Caco-2 (cell line): ENCODE measurements around the gene BRD9. TPM values are rescaled to one million over a fixed set of nuclear protein-coding genes. Genes with fewer than 3 reads are reported as not detected.

Experiments used
- BruUV-seq: library from RNA; stranded (reverse); fragments of 400-500 nt; replicated peaks from 2 replicates; lab custom pipeline; 2021; lab: Mats Ljungman, UMichigan
- CTCF ChIA-PET: fragments of 300-600 bp; sonication (Branson Sonifier 250); formaldehyde crosslinking; loops from one replicate; lab custom pipeline; 2022; ENCODE audit warnings: antibody characterized with exemption; lab: Charles Lee
- POLR2A ChIA-PET: fragments of 300-600 bp; sonication (Branson Sonifier 250); formaldehyde crosslinking; loops from one replicate; lab custom pipeline; 2022; ENCODE audit warnings: antibody characterized with exemption; lab: Charles Lee
- DNase-seq, 2 experiments: peaks; one replicate each; pipeline versions ENCODE4 v3.0.0 to v3.0.0-alpha.2; 2020 to 2022
- H3K27me3 ChIP-seq: replicated peaks from 2 replicates; pipeline ENCODE4 v1.6.0; 2011; ENCODE audit warnings: low read length; ENCODE audit not compliant: control insufficient read depth, insufficient read depth
- H3K36me3 ChIP-seq: 2 replicates; pipeline ENCODE4 v1.5.1; 2011; ENCODE audit warnings: low read length; ENCODE audit not compliant: control insufficient read depth, insufficient read depth
- H3K4me1 ChIP-seq: fragments of 250-450 bp; sonication (Bioruptor Pico); 2 replicates; pipeline ENCODE4 v1.5.1; 2020; ENCODE audit warnings: mild to moderate bottlenecking
- H3K4me3 ChIP-seq: 2 replicates; pipeline ENCODE4 v1.5.1; 2011; ENCODE audit warnings: low read depth, mild to moderate bottlenecking, control low read depth, low read length
- H3K9me3 ChIP-seq: fragments of 250-450 bp; sonication (Bioruptor Pico); 2 replicates; pipeline ENCODE4 v1.5.1; 2020; ENCODE audit warnings: mild to moderate bottlenecking, moderate library complexity
- H3K27ac Mint-ChIP-seq: one replicate; pipeline ENCODE4 v1.8.0; 2022; ENCODE audit warnings: mixed read lengths; ENCODE audit not compliant: unreplicated experiment
- H3K27me3 Mint-ChIP-seq: one replicate; pipeline ENCODE4 v1.8.0; 2022; ENCODE audit warnings: mixed read lengths; ENCODE audit not compliant: insufficient read depth, unreplicated experiment
- H3K36me3 Mint-ChIP-seq: one replicate; pipeline ENCODE4 v1.8.0; 2022; ENCODE audit warnings: mild to moderate bottlenecking, mixed read lengths; ENCODE audit not compliant: insufficient read depth, unreplicated experiment
- H3K4me1 Mint-ChIP-seq: one replicate; pipeline ENCODE4 v1.8.0; 2022; ENCODE audit warnings: low read depth, mixed read lengths; ENCODE audit not compliant: unreplicated experiment
- H3K4me3 Mint-ChIP-seq: one replicate; pipeline ENCODE4 v1.8.0; 2022; ENCODE audit warnings: mild to moderate bottlenecking, moderate library complexity, mixed read lengths; ENCODE audit not compliant: unreplicated experiment
- H3K9me3 Mint-ChIP-seq: one replicate; pipeline ENCODE4 v1.8.0; 2022; ENCODE audit warnings: mixed read lengths; ENCODE audit not compliant: unreplicated experiment
- CTCF ChIP-seq, 2 experiments: fragments of 200-600 bp in 1 of 2; IDR thresholded peaks; 1 replicate in 1 of 2; 2 replicates in 1 of 2; pipeline versions ENCODE4 v1.5.1 to v1.8.0; 2011 to 2022; ENCODE audit warnings: antibody characterized with exemption in 1 of 2, control low read depth in 1 of 2, inconsistent platforms in 1 of 2, low read depth in 1 of 2, low read length in 1 of 2, mild to moderate bottlenecking in 1 of 2, moderate library complexity in 1 of 2; ENCODE audit not compliant: insufficient read depth in 1 of 2, severe bottlenecking in 1 of 2, unreplicated experiment in 1 of 2
- intact Hi-C: fragments of 100-400 bp; cut with micrococcal nuclease; formaldehyde crosslinking; loops from one replicate; pipeline ENCODE4 v1.10.0; 2022; ENCODE audit not compliant: unreplicated experiment
- total RNA-seq: library from RNA; stranded (reverse); gene quantifications from 2 replicates; pipeline ENCODE4 v1.2.3, GENCODE V29; 2022

Gene BRD9
- total RNA-seq, 1 experiment from 2014 or later: 77.5 TPM

- no peak for DNase-seq
- H3K4me1 ChIP-seq: no peaks in the 10 kb centered on the region
- Mint-ChIP-seq H3K27me3 (no peaks in the 10 kb centered on the region), H3K27ac (no peak overlapping the region), H3K9me3 (no peaks in the 10 kb centered on the region), H3K36me3 (no peaks in the 10 kb centered on the region), H3K4me1 (peaks cover 8% of the 10 kb centered on the region), H3K4me3 (no peak overlapping the region)
- CTCF ChIA-PET: no interaction called here
- no peaks in the 10 kb centered on the region for H3K27me3 ChIP-seq
- no TSS peak for BruUV-seq
- POLR2A ChIA-PET: no interaction called here
- TF ChIP-seq CTCF (IDR thresholded peaks at IDR 0.05; ENCODE audit: insufficient read depth in 1 of 2, low read depth in 1 of 2, low read length in 1 of 2, severe bottlenecking in 1 of 2, unreplicated experiment in 1 of 2): no peak
- no peak overlapping the region for H3K4me3 ChIP-seq
- no peaks in the 10 kb centered on the region for H3K36me3 ChIP-seq
- intact Hi-C loops: no loop called here
- H3K9me3 ChIP-seq: 0 out of 2 replicates have a peak, but pooled peaks cover 3% of the 10 kb centered on the region
Measured at GRCh38 chr5:932628-933250, 40.1 kb upstream of the BRD9 start.

- Mint-ChIP-seq H3K4me1 (peaks cover 8% of the 10 kb centered on the region), H3K27ac (no peak overlapping the region), H3K36me3 (no peaks in the 10 kb centered on the region), H3K4me3 (no peak overlapping the region), H3K27me3 (no peaks in the 10 kb centered on the region), H3K9me3 (no peaks in the 10 kb centered on the region)
- H3K36me3 ChIP-seq: no peaks in the 10 kb centered on the region
- ChIA-PET CTCF (no interaction called here), POLR2A (no interaction called here)
- H3K4me1 ChIP-seq: no peaks in the 10 kb centered on the region
- BruUV-seq: no TSS peak
- no peak overlapping the region for H3K4me3 ChIP-seq
- DNase-seq: no peak
- no peaks in the 10 kb centered on the region for H3K27me3 ChIP-seq
- no peak for TF ChIP-seq CTCF (IDR thresholded peaks at IDR 0.05; ENCODE audit: insufficient read depth in 1 of 2, low read depth in 1 of 2, low read length in 1 of 2, severe bottlenecking in 1 of 2, unreplicated experiment in 1 of 2)
- 0 out of 2 replicates have a peak, but pooled peaks cover 3% of the 10 kb centered on the region for H3K9me3 ChIP-seq
- intact Hi-C loops: no loop called here
Measured at GRCh38 chr5:932151-932627, 39.6 kb upstream of the BRD9 start.

- no peak for TF ChIP-seq CTCF (IDR thresholded peaks at IDR 0.05; ENCODE audit: insufficient read depth in 1 of 2, low read depth in 1 of 2, low read length in 1 of 2, severe bottlenecking in 1 of 2, unreplicated experiment in 1 of 2)
- BruUV-seq: no TSS peak
Measured at GRCh38 chr5:931570-932145, 39.1 kb upstream of the BRD9 start.

More at GRCh38 chr5:931570-932145, 39.1 kb upstream of the BRD9 start:
- H3K4me3 ChIP-seq: no peak overlapping the region
- CTCF ChIA-PET: no interaction called here
- Mint-ChIP-seq H3K4me3 (no peak overlapping the region), H3K36me3 (no peaks in the 10 kb centered on the region), H3K9me3 (no peaks in the 10 kb centered on the region), H3K27ac (no peak overlapping the region), H3K27me3 (no peaks in the 10 kb centered on the region), H3K4me1 (peaks cover 8% of the 10 kb centered on the region)
- DNase-seq: no peak
- no peaks in the 10 kb centered on the region for H3K36me3 ChIP-seq
- 0 out of 2 replicates have a peak, but pooled peaks cover 3% of the 10 kb centered on the region for H3K9me3 ChIP-seq
- no peaks in the 10 kb centered on the region for H3K27me3 ChIP-seq
- no peaks in the 10 kb centered on the region for H3K4me1 ChIP-seq
- intact Hi-C loops: no loop called here
- POLR2A ChIA-PET: no interaction called here
